Measurements from ENCODE around the gene BNIP3. TPM values are rescaled to one million over a fixed set of nuclear protein-coding genes. Genes with fewer than 3 reads are reported as not detected.

BNIP3 gene
- total and polyA plus RNA-seq, 2 experiments from 2014 or later, result 82.4 to 112 TPM

- Histone ChIP-seq H3K4me1 (ENCODE audit: insufficient read depth) (no peaks in the 10 kb centered on the region), H3K4me3 (no peak overlapping the region), H3K4me2 (no peak overlapping the region), H3K9me2 (replicated peaks; ENCODE audit: insufficient read depth) (no peaks in the 10 kb centered on the region), H2AFZ (no peak overlapping the region), H3K79me2 (no peaks in the 10 kb centered on the region), H3K27me3 (no peaks in the 10 kb centered on the region), H4K20me1 (ENCODE audit: insufficient read depth, poor library complexity, severe bottlenecking) (peaks cover 3% of the 10 kb centered on the region), H3K9me3 (ENCODE audit: low read depth) (no peaks in the 10 kb centered on the region), H3K36me3 (replicated peaks; ENCODE audit: insufficient read depth, low read depth) (no peaks in the 10 kb centered on the region), H3K27ac (no peak overlapping the region)
- no peak for DNase-seq (ENCODE audit: low spot score)
- TF ChIP-seq, protein P1, sequence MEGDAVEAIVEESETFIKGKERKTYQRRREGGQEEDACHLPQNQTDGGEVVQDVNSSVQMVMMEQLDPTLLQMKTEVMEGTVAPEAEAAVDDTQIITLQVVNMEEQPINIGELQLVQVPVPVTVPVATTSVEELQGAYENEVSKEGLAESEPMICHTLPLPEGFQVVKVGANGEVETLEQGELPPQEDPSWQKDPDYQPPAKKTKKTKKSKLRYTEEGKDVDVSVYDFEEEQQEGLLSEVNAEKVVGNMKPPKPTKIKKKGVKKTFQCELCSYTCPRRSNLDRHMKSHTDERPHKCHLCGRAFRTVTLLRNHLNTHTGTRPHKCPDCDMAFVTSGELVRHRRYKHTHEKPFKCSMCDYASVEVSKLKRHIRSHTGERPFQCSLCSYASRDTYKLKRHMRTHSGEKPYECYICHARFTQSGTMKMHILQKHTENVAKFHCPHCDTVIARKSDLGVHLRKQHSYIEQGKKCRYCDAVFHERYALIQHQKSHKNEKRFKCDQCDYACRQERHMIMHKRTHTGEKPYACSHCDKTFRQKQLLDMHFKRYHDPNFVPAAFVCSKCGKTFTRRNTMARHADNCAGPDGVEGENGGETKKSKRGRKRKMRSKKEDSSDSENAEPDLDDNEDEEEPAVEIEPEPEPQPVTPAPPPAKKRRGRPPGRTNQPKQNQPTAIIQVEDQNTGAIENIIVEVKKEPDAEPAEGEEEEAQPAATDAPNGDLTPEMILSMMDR (IDR thresholded peaks at IDR 0.05; ENCODE audit: poor library complexity), result no peak
- no peak for TF ChIP-seq EZH2phosphoT487 (IDR thresholded peaks at IDR 0.05; ENCODE audit: low read depth, severe bottlenecking, unreplicated experiment)
- no peak for TF ChIP-seq EZH2 (IDR thresholded peaks at IDR 0.05; ENCODE audit: borderline replicate concordance)
- WGBS (ENCODE audit: low lambda C conversion rate, missing lambda C conversion rate), result 95% methylated on average over 32 of the region's 32 CpGs
These were observed 19.7 kb downstream of the BNIP3 start for GRCh38 chr10:131961777-131962662.

- Histone ChIP-seq H3K36me3 (replicated peaks; ENCODE audit: insufficient read depth, low read depth) (no peaks in the 10 kb centered on the region), H3K79me2 (no peaks in the 10 kb centered on the region), H3K4me2 (no peak overlapping the region), H2AFZ (no peak overlapping the region), H3K27me3 (no peaks in the 10 kb centered on the region), H3K9me2 (replicated peaks; ENCODE audit: insufficient read depth) (no peaks in the 10 kb centered on the region), H3K27ac (no peak overlapping the region), H3K4me1 (ENCODE audit: insufficient read depth) (no peaks in the 10 kb centered on the region), H3K4me3 (no peak overlapping the region), H4K20me1 (ENCODE audit: insufficient read depth, poor library complexity, severe bottlenecking) (peaks cover 3% of the 10 kb centered on the region), H3K9me3 (ENCODE audit: low read depth) (no peaks in the 10 kb centered on the region)
- DNase-seq (ENCODE audit: low spot score), result no peak
- 98% methylated on average over 25 of the region's 26 CpGs for WGBS (ENCODE audit: low lambda C conversion rate, missing lambda C conversion rate)
- TF ChIP-seq EZH2phosphoT487 (IDR thresholded peaks at IDR 0.05; ENCODE audit: low read depth, severe bottlenecking, unreplicated experiment), result no peak
- no peak for TF ChIP-seq EZH2 (IDR thresholded peaks at IDR 0.05; ENCODE audit: borderline replicate concordance)
- TF ChIP-seq, protein P1 (IDR thresholded peaks at IDR 0.05; ENCODE audit: poor library complexity), result no peak
These were observed 20.5 kb downstream of the BNIP3 start for GRCh38 chr10:131961047-131961776.

DNA sequence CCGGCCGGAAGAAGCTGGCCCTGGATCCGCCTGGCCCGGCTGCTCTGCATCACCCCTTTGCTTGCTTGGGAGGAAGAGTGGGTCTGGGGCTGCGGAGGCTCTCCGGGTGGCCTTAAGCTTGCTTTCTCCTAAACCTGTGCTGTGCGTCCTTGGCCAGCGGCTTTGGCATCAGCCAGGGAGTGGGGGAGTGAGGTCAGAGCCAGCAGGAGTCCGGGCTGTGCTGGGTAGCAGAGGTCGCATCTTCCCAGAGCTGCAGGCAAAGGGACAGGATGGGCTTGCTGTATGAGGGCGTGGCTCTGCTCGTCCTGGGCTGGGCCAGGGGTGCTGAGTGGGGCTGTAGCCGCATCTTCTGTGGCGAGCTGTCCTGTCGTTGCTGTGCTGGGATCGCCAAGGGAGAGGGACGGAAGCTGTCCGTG is 21.1 kb downstream of the BNIP3 start:
- H4K20me1 ChIP-seq (ENCODE audit: insufficient read depth, poor library complexity, severe bottlenecking), result peaks cover 3% of the 10 kb centered on the region
- 97% methylated on average over 18 of the region's 18 CpGs for WGBS (ENCODE audit: low lambda C conversion rate, missing lambda C conversion rate)
- no peaks in the 10 kb centered on the region for H3K27me3 ChIP-seq
- TF ChIP-seq EZH2phosphoT487 (IDR thresholded peaks at IDR 0.05; ENCODE audit: low read depth, severe bottlenecking, unreplicated experiment) (no peak), EZH2 (IDR thresholded peaks at IDR 0.05; ENCODE audit: borderline replicate concordance) (no peak)
- TF ChIP-seq, protein P1 (IDR thresholded peaks at IDR 0.05; ENCODE audit: poor library complexity), result no peak
- no peaks in the 10 kb centered on the region for H3K4me1 ChIP-seq (ENCODE audit: insufficient read depth)
- H3K27ac ChIP-seq, result no peak overlapping the region
- H3K79me2 ChIP-seq, result no peaks in the 10 kb centered on the region
- H3K9me2 ChIP-seq (replicated peaks; ENCODE audit: insufficient read depth), result no peaks in the 10 kb centered on the region
- H2AFZ ChIP-seq, result no peak overlapping the region
- DNase-seq (ENCODE audit: low spot score), result no peak
- no peak overlapping the region for H3K4me2 ChIP-seq
- no peak overlapping the region for H3K4me3 ChIP-seq
- H3K9me3 ChIP-seq (ENCODE audit: low read depth), result no peaks in the 10 kb centered on the region
- H3K36me3 ChIP-seq (replicated peaks; ENCODE audit: insufficient read depth, low read depth), result no peaks in the 10 kb centered on the region

Measured in hepatocyte (in vitro differentiated cells).